ENCODE results near the gene DCTN1.

DCTN1 gene

GRCh38 chr2:74379851-74380789 lies at the start of gene DCTN1:
TSS of gene DCTN1 (minus strand) at chr2:74380311. CDS start at chr2:74380037, 274 bp downstream.
- no peaks in the 10 kb centered on the region for H4K20me1 ChIP-seq (ENCODE audit: insufficient read depth)

GRCh38 chr2:74428675-74429074 lies 48.6 kb upstream of the DCTN1 start:
- no peaks in the 10 kb centered on the region for H3K27me3 ChIP-seq (ENCODE audit: insufficient read depth, low read depth)
- no peaks in the 10 kb centered on the region for H3K4me1 ChIP-seq (ENCODE audit: low read depth, poor library complexity, severe bottlenecking)
- no peaks in the 10 kb centered on the region for H3K36me3 ChIP-seq (ENCODE audit: insufficient read depth)
- H4K20me1 ChIP-seq (ENCODE audit: insufficient read depth): no peaks in the 10 kb centered on the region
- H3K4me2 ChIP-seq: no peak overlapping the region
- no peak overlapping the region for H3K9ac ChIP-seq
- no peak overlapping the region for H2AFZ ChIP-seq (ENCODE audit: low read depth)
- no peak for TF ChIP-seq CTCF (conservative IDR thresholded peaks at IDR 0.05; ENCODE audit: low read depth, low read length)
- H3K27ac ChIP-seq: no peak overlapping the region
- H3K4me3 ChIP-seq (IDR thresholded peaks at IDR 0.05; ENCODE audit: insufficient read depth, low read depth, low read length): no peak overlapping the region
- no peaks in the 10 kb centered on the region for H3K79me2 ChIP-seq (ENCODE audit: insufficient read depth, low read depth)

More at GRCh38 chr2:74379851-74380789, at the start of gene DCTN1:
- Histone ChIP-seq H3K4me3 (IDR thresholded peaks at IDR 0.05; ENCODE audit: insufficient read depth, low read depth, low read length) (no peak within 1 kb of the TSS), H3K27ac (no peak within 1 kb of the TSS), H3K27me3 (ENCODE audit: insufficient read depth, low read depth) (no peaks in the 10 kb centered on the region), H3K9ac (no peak within 1 kb of the TSS), H2AFZ (ENCODE audit: low read depth) (no peak within 1 kb of the TSS), H3K4me2 (no peak within 1 kb of the TSS), H3K4me1 (ENCODE audit: low read depth, poor library complexity, severe bottlenecking) (no peaks in the 10 kb centered on the region), H3K79me2 (ENCODE audit: insufficient read depth, low read depth) (peaks cover 4% of the 10 kb centered on the region; the same call in 1 of the 2 replicates), H3K36me3 (ENCODE audit: insufficient read depth) (0 out of 2 replicates have a peak, but pooled peaks cover 5% of the 10 kb centered on the region)
- no peak for TF ChIP-seq CTCF (conservative IDR thresholded peaks at IDR 0.05; ENCODE audit: low read depth, low read length)

GRCh38 chr2:74427551-74427950 lies 47.4 kb upstream of the DCTN1 start:
- Histone ChIP-seq H3K27me3 (ENCODE audit: insufficient read depth, low read depth) (no peaks in the 10 kb centered on the region), H3K36me3 (ENCODE audit: insufficient read depth) (no peaks in the 10 kb centered on the region), H3K79me2 (ENCODE audit: insufficient read depth, low read depth) (no peaks in the 10 kb centered on the region), H4K20me1 (ENCODE audit: insufficient read depth) (no peaks in the 10 kb centered on the region), H3K4me2 (no peak overlapping the region), H3K9ac (no peak overlapping the region), H3K4me1 (ENCODE audit: low read depth, poor library complexity, severe bottlenecking) (no peaks in the 10 kb centered on the region), H2AFZ (ENCODE audit: low read depth) (no peak overlapping the region), H3K4me3 (IDR thresholded peaks at IDR 0.05; ENCODE audit: insufficient read depth, low read depth, low read length) (no peak overlapping the region), H3K27ac (no peak overlapping the region)
- no peak for TF ChIP-seq CTCF (conservative IDR thresholded peaks at IDR 0.05; ENCODE audit: low read depth, low read length)

GRCh38 chr2:74426181-74426758 lies 46.2 kb upstream of the DCTN1 start:
- Histone ChIP-seq H3K4me3 (IDR thresholded peaks at IDR 0.05; ENCODE audit: insufficient read depth, low read depth, low read length) (no peak overlapping the region), H4K20me1 (ENCODE audit: insufficient read depth) (no peaks in the 10 kb centered on the region), H3K27me3 (ENCODE audit: insufficient read depth, low read depth) (no peaks in the 10 kb centered on the region), H3K79me2 (ENCODE audit: insufficient read depth, low read depth) (no peaks in the 10 kb centered on the region), H3K4me2 (no peak overlapping the region), H3K4me1 (ENCODE audit: low read depth, poor library complexity, severe bottlenecking) (peaks cover 6% of the 10 kb centered on the region), H3K36me3 (ENCODE audit: insufficient read depth) (no peaks in the 10 kb centered on the region), H3K9ac (no peak overlapping the region), H3K27ac (no peak overlapping the region), H2AFZ (ENCODE audit: low read depth) (no peak overlapping the region)
- TF ChIP-seq CTCF (conservative IDR thresholded peaks at IDR 0.05; ENCODE audit: low read depth, low read length): no peak
